GM12872 (cell line): ENCODE measurements around the gene CELA2A.

Source experiments
- TF ChIP-seq, protein P1 (sequence below): IDR thresholded peaks from 3 replicates; pipeline ENCODE4 v1.5.1; 2011; ENCODE audit warnings: low read depth, mild to moderate bottlenecking, low read length, moderate library complexity; ENCODE audit not compliant: insufficient read depth

Gene CELA2A

DNA sequence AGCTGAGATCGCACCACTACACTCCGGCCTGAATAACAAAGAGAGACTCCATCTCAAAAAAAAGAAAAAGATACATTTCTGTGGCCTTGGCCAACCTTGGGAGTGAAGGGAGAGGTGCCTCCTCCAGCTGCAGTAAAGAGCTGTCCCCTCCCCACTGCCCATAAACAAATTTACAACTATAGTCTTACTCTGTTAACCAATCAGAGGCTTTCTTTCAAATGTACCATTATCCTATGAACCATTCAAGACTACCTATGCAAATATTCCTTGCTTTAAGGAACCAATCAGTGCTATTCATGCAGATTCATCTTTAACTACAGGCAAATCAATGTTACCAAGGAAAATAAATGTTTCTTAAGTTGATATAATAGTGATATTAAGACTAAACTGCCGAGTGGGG is 20.4 kb downstream of the CELA2A start:
- TF ChIP-seq, protein P1, sequence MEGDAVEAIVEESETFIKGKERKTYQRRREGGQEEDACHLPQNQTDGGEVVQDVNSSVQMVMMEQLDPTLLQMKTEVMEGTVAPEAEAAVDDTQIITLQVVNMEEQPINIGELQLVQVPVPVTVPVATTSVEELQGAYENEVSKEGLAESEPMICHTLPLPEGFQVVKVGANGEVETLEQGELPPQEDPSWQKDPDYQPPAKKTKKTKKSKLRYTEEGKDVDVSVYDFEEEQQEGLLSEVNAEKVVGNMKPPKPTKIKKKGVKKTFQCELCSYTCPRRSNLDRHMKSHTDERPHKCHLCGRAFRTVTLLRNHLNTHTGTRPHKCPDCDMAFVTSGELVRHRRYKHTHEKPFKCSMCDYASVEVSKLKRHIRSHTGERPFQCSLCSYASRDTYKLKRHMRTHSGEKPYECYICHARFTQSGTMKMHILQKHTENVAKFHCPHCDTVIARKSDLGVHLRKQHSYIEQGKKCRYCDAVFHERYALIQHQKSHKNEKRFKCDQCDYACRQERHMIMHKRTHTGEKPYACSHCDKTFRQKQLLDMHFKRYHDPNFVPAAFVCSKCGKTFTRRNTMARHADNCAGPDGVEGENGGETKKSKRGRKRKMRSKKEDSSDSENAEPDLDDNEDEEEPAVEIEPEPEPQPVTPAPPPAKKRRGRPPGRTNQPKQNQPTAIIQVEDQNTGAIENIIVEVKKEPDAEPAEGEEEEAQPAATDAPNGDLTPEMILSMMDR = no peak

DNA sequence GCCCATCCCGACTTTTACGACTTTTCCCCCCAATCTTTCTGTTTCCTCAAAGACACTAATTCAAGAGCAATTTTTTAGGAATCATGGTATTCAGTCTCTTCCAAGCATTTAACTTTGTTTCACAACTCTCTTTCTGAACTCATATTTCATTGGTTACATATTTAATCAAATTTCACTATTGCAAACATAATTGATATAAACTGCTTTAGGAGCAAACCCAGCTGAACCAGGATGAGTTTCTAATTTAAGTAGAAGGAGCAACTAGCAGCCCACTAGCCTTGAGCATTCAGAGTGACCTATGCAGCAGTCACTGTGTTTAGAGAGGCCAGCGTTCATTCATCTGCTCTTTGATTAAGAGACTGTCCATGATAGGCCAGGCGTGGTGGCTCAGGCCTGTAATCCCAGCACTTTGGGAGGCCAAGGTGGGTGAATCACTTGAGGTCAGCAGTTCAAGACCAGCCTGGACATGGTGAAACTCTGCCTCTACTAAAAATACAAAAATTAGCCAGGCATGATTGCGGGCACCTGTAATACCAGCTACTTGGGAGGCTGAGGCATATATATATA is 21.2 kb downstream of the CELA2A start:
- TF ChIP-seq, protein P1 = no peak

DNA sequence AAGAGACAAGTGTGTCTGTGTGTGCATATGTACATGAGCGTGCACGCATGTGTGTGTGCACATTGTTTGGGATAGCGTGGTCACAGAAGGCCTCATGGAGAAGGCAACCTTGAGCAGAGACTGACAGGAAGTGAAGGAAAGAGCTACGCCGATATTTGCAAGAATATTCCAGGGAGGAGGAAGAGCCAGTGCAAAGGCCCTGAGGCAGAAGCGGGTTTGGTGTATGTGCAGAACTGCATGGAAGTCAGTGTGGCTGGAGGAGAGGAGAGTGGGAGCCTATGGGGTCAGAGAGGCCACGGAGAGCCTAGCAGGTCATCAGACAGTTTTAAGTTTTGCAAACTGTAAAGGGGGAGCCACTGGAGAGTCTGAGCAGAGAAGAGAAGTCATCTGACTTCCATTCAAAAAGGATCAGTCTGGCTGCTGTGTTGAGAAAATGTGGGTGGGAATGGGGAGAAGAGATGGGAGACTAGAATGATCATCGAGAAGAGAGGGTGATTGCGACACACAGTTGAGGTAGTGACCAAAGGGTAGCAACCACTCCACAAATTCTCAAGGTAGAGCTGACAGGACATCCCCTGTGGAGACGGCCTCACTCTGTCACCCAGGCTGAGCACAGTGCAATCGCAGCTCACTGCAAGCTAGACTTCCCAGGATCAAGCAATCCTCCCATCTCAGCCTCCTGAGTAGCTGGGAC is 23.3 kb downstream of the CELA2A start:
- TF ChIP-seq, protein P1 = no peak

DNA sequence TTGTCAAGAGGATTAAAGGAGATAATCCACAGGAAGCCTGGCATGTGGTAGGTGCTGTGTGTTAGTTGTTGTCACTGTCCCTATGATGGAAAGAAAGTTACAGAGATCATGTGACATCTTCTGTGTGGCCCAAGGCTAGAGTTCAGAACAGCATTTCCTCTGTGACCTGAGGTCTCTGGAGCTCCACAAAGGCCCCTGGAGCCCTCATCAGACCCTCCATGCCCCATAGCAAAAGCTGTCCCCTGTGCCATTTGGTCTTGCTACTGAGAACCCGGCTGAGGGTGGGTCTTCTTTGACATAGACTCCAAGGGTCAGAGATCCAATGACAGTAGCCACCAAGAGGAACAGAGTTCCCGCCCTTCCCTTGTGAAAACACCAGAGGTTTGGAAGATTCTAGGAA is 27.4 kb downstream of the CELA2A start:
- TF ChIP-seq, protein P1 = no peak

DNA sequence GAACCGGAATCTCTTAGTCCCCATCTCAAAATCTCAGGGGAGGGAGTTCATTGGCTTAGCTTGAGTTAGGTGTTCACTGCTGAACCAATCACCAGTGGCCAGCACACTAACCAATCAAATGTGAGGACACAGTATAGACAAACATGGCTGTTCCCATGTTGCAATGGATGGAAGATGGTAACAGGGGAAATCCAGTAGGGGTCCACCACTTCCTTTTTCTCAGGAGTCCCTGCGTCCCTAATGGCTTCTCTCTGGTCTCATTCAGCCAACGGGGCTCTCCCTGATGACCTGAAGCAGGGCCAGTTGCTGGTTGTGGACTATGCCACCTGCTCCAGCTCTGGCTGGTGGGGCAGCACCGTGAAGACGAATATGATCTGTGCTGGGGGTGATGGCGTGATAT is 29.1 kb downstream of the CELA2A start:
- TF ChIP-seq, protein P1 = no peak

DNA sequence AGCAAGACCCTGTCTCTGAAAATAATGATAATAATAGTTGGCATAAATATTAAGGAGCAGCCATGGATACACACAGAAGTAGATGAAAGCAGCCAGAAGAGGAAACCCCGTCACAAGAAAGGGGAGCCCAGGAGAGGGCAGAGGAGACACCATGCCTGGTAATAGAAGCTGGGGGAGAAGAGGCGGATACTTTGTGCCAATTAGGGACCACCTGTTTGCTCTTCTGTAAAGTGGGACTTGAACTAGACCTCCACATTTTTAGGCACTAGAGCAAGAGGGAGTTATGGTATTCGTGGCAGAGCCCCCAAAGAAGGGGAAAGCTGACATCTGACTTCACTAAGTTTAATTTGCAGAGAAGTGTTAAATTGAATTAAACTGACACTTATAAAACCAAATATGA is 31.8 kb downstream of the CELA2A start:
- TF ChIP-seq, protein P1 = no peak

DNA sequence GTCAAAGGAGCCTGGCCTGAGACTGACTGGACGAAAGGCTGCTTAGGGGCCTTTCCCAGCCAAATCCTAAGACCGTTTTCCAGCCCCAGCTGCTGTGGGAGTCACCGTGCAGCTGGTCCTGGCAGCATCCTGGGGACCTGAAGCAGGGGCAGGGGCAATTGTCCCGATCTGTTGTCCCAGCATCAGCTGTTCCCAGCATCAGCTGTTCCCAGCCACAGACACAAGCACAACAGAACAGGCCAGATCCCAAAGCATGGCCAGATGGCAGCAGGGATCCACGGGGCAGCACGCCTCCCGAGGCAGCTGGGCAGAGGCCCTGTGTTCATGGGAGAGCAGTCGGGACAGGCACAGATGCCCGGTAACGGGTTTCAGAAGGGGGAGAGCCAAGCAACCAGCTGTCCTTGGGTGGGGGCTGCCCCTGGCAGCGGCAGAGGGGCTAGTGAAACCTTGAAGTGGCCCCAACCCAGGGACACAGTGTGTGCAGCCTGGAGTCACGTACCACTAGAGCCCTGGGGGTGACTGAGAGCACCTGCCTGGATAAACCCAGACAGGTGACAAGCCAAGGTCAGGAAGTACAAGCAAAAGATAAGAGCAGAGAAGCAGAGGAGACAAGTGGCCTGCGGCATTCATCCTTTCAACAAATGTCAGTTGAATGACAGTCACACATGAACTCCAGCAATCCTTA is 32.7 kb downstream of the CELA2A start:
- TF ChIP-seq, protein P1 = no peak
